ENCODE results near the gene SLC36A1. TPM values are rescaled to one million over a fixed set of nuclear protein-coding genes. Genes with fewer than 3 reads are reported as not detected.
"Not testable (repeated sequence)": the region's sequence is repeated elsewhere in the genome, so short reads cannot be mapped to it uniquely, and the experiment has no call there.

Gene SLC36A1
- 14.8 and 21.8 TPM in 2 replicates for total RNA-seq (2014; rRNA removed; shearing (Covaris generic))

DNA sequence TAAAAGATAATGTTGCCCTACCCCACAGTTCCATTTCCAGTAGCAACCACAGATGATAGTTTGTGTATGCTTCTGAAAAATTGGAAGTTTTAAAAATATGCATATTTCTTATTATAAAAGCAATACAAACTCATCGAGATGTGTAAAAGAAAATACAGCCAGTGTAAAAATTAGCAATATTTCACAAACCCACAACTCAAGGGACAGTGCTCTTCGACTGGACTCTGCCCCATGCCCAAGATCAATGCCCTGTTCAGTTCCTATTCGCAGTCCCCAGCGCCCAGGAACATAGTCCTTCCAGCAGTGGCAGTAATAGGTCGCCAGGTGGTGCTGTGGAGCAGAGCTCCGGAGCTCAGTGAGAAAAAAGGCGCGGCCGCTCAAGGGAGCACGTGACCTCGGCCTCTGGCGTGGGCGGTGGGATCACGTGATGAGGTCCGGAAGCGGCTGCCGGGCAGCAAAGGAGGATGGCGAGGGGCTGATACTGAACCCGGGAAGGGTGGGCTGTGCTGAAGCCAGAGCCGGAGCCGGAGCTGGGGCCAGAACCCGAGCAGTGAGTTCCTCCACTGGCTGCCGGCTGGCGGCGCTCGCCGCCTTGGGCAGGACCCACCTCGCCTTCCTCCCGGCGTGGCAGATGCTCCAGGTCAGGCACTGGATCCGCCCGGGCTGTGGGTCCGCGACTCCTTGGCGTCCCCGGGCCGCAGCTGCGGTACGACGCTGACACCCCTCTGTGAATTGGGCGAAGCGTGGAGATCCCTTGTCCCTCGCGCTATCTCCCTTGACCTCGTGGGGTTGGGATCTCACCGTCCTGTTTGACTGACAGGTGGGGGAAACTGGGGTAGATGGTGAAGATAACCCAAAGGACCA is at the start of gene SLC36A1:
Gene SLC36A1 (plus strand): TSS at position 430 of the 864 bp plus-strand sequence. CDS start 11,190 bp downstream, outside the sequence.
- DNase-seq (ENCODE audit: low spot score) = peak; percentile 92

DNA sequence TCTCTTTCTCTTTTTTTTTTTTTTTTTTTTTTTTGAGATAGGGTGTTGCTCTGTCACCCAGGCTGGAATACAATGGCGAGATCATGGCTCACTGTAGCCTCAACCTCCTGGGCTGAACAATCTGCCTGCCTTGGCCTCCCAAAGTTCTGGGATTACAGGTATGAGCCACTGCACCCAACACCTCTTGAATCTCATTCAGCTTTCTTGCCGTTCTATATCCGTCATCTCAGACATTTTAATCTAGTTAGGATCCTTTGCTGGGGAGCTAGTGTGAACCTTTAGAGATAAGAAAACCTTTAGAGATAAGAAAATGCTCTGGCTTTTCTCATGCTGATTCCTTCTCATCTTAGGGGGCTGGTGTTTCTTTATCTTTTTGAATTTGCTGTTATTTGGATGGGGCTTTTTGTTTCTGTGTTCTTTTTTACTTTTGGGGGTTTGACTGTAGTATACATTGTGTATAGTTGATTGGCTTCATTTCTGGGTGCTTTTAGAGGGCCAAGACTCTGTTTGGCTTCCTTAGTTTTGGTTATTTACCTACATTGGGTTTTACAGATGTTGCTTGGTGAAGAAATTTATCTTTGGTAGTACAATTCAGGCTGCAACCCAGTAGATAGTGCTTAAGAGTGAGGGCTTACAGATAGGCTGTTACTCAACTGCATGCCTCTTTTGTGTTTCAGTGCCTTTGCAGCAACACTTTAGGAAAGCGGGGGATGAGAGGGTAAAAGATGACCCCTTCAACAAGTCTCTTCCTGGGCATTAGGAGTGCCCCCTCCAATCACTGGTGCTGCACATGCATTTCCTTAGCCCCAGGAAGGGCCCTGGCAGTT is 41.9 kb upstream of the SLC36A1 start:
- no peak for DNase-seq (ENCODE audit: low spot score)

DNA sequence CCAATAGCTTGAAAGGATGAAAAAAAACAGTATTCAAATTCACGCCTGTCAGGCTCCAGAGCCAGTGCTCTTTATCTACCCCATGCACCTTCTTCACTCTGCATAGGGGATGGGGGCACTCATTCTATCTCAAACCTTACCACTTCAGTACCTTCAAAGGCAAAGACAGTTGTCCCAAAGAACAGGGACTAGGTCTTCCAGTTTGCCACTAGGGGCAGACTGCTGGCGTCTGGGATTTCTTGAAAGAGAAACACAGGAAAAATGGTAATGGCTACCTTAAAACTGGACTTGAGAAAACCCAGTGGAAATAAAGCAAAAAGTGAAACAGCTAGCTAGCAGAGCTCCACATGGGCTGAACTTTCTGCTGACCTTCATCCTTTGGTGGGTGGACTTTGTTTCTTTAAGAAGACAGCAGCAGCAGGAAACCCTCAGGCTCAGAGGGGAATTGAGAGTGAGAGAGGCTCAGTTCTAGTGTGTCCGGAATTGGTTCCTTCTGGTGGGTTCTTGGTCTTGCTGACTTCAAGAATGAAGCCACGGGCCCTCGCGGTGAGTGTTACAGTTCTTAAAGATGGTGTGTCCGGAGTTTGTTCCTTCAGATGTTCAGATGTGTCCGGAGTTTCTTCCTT is 41.0 kb upstream of the SLC36A1 start:
- DNase-seq (ENCODE audit: low spot score) = no peak

DNA sequence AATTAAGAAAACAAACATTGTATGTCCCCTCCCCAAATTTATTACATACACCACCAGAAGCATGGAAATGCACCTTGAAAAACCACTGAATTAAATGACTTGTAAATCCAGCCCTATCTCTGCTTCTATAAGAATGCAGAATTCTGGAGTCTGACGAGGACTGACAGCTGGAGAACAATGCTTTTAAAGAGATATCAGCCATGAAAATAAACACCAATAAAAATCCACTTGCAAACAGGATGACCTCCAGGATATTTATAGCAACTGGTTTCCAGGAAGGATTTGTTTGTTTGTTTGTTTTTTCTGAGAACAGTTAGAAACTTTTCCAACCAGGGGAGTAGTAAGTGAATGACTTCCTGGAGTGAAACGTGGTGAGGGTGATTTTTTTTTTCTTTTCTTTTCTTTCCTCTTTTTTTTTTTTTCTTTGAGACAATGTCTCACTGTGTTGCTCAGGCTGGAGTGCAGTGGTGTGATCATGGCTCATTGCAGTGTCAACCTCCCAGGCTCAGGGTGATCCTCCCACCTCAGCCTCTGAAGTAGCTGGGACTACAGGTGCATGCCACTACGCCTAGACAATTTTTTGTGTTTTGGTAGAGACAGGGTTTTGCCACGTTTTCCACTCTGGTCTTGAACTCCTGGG is 38.7 kb upstream of the SLC36A1 start:
- no peak for DNase-seq (ENCODE audit: low spot score)

DNA sequence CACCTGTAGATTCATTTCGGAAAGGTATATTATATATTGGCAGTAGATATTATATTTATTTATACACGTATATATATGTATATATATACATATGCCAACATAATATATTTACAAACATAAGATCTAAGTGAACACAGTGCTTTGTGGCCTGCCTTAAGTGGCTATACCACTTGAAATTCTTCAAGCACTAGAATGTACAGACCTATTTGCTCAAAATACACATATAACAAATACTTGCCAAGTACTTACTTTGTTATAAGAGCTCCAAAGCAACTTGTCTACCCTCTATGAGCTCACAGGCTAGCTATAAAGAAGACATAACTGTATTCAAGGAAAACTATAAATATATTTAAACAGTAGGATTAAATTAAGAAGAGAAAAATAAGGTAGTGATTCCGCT is 33.6 kb upstream of the SLC36A1 start:
- DNase-seq (ENCODE audit: low spot score) = no peak

DNA sequence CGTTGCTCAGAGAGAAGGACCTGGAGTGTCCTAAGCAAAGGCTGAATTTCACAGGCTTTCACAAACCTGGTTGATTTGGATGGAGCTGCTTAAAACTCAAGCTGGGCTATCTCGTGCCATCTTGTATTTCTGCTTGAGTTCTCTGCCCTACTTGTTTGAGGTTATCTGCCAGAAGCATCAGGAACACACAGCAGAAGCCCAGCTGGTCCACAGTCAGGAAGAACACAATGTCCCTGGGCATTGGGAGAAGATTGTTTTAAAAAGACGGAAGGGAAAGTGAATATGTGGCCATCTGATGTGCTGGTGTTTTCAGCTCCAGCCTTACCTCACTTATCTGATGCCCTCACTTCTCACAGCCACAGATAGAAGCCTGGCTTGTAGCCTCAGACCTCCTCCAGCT is 32.9 kb upstream of the SLC36A1 start:
- DNase-seq (ENCODE audit: low spot score) = no peak

DNA sequence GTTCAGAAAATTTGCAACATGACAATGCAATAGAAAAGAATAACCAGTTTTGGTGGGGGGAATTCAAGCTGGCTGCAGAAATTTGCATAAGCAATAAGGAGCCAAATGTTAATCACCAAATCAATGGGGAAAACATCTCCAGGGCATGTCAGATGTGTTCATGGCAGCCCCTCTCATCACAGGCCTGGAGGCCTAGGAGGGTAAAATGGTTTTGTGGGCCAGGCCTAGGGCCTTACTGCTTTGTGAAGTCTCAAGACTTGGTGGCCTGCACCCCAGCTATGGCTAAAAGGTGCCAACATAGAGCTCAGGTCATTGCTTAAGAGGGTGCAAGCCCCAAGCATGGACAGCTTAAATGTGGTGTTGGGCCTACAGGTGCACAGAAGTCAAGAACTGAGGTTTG is 29.7 kb upstream of the SLC36A1 start:
- DNase-seq (ENCODE audit: low spot score) = no peak

DNA sequence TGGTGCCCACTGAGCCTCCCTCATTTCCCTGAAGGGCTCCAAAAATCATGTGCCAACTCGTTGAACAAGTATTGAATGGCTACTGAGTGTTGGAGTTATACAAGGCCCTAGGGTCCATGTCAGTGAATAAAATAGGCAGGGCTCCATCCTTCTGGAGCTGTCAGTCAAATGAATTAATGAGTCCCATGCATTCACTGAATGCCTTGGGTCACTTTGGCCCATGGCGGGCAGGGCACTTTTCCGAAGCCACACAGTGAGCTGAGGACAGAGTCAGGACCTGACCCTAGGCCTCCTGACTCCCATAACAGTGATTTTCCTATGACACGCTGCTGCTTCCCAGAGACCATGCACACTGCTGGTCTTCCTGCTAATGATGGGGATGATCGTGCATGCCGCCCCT is 27.3 kb upstream of the SLC36A1 start:
- no peak for DNase-seq (ENCODE audit: low spot score)

DNA sequence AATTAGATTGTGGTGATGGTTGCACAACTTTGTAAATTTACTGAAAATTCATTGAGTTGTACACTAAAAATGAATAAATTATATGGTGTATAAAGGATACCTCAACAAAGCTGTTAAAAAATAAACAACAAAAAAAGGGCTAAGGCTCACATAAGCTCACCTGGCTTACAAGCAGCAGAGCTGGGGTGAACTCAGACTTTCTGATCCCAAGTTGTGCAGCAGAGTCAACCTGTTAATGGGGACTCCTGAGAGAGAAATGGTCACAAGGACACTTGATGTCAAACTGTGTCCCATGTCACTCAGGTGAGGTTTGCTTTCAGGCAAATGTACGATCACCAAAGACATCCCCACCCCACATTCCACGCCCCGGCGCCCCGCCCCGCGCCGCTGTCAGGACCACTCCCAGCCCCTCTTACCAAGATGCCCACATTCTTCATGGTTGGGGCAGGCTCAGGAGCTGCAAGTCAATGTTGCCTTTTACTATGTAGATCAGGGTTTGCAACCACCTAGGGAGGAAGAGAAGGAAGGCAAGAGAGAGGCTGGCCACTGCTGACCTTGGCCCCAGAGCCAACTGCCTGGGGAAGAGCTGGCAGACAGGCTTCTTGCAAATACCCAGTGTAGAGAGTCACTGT is 22.4 kb upstream of the SLC36A1 start:
- DNase-seq (ENCODE audit: low spot score) = no peak

DNA sequence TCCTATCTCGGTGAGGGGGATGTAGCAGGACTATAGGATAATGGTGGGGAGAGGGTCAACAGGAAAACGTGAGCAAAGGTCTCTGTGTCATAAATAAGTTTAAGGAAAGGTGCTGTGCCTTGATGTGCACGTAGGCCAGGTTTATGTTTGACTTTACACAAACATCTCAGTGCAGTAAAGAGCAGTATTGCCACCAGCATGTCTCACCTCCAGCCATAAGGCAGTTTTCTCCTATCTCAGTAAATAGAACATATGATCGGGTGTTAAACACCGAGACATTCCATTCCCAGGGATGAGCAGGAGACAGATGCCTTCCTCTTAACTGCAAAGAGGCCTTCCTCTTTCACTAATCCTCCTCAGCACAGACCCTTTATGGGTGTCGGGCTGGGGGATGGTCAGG is 21.1 kb upstream of the SLC36A1 start:
- DNase-seq (ENCODE audit: low spot score) = not testable (repeated sequence)

DNA sequence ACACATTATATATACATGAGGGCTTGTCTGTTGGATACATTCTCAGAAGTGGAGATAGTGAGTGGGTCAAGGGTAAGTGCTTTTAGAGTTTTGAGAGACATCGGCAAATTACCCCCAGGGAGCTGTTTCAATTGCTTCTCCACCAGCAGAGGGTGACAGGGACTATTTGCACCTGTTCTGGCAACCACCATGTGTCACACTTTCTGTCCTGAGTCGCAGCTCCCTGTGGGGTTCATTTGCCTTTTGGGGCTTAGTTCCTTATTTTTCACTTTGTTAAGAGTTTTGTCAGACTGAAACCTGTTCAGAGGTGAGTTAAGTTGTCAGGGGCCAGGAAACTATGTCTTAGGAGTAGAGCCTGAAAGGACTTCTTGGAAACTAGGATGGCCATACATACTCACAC is 20.1 kb upstream of the SLC36A1 start:
- DNase-seq (ENCODE audit: low spot score) = no peak

DNA sequence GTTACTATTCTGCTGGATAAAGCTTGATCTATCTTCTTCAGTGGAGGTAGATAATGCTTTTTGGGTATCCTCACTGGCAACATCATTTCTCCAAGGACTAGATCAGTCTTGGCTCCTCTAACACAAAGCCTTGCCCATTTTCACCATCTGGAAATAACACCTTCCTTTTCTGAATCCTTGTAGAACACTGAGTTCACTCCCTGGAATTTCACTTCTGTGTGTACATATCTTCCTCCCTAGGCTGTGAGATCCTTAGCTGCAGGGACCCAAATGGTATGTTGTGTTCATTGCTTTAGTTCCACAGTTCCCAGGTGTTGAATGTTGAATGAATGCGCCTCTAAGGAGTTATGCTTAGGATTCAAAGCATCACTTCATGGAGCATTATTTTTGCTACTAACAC is 16.7 kb upstream of the SLC36A1 start:
- no peak for DNase-seq (ENCODE audit: low spot score)

DNA sequence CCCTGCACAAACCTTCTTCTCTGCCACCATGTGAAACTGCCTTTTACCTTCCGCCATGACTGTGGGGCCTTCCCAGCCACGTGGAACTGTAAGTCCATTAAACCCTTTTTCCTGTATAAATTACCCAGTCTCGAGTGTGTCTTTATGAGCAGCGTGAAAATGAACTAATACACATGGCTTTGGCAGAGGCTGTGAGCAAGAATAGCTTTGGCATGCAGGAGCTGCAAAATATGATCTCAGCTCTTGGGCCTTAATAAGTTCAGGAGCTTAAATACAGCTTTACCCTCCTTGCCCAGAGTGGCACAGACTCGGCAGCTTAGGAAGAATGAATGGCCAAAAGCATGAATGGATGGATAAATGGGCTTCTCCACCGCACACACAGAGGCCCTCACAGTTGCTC is 15.7 kb upstream of the SLC36A1 start:
- no peak for DNase-seq (ENCODE audit: low spot score)

DNA sequence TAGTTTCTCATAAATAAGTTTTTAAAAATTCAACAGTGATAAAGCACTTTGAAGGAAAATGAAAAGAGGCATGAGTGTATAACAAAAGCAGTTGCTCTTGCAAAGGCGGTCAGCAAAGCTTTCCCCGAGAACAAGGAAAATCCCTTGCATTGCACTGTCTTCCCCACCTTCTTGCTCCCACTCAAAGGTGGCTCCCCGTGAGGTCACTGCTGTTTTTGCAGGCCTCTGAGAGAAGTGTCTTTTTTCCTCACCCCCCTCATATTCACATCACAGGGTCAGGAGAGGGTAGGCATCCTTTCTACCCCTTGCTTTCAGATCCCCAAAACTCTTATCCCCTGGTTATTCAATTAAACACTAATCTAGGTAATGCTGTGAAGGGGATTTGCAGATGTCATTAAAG is 15.2 kb upstream of the SLC36A1 start:
- DNase-seq (ENCODE audit: low spot score) = no peak

DNA sequence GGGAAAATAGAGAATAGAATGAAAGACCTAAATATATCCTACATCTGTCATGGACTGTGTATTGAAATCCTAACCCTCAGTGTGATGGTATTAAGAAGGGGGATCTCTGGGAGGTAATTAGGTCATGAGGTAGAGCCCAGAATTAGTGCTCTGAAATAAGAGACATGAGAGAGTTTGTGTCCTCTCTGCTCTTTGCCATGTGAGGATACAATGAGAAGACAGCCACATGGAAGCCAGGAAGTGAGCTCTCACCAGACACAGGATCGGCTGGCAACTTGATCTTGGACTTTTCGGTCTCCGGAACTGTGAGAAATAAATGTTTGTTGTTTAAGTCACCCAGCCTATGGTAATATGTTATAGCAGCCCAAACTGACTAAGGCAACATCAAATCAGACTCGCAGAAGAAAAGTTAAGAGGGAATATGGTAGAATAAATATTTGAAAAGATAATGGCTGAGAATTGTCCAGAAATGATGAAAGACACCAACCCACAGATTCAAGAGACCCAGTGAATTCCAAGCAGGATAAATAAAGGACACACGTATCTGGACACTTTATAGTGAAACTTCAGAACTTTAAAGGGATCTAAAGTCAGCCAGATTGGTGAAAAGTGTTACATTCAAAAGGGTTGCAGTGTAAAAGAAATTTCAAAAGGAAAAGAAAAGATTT is 12.7 kb upstream of the SLC36A1 start:
- no peak for DNase-seq (ENCODE audit: low spot score)

DNA sequence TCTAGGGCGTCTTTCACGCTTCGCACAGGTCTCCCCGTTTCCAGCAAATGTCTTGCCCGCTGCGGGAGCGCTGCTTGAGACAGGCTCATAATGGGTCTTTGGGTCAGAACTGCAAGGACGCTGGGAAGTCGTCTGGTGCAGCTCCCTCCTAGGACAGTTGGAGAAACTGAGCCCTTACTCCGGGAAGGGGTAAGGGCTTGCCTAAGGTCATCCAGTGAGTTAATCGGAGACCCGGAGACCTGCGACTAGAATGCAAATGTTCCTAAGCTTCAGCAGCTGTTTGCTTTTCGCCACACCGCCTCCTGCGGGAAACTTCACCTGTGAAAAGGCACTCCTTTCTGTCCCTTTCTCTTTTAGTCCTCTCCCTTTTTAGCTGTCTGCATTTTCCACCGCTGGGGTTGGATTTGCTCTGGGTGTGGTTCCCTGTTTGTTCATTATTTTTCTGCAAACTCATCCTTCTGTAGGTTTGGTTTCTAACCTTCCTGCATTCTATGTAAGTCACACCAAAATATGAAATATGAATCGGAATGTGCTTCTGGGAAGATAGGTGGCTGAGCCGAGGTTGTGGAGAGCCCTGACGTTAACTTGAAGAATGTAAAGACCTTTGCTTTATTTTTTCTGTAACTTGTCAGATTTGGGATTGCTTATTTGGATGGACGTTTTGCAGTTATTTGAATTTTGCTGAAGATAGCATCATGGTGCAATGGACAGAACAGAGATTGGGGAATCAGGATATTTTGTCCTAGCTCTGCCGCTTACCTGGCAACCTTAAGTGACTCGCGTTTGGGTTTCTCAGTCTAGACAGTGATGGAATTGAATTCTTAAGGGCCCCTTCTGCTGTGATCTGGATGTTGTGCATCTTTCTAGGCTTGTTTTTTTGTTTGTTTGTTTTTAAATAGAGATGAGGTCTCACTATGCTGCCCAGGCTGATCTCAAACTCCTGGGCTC is 909 bp downstream of the SLC36A1 start:
- peak; percentile 49 for DNase-seq (ENCODE audit: low spot score)

DNA sequence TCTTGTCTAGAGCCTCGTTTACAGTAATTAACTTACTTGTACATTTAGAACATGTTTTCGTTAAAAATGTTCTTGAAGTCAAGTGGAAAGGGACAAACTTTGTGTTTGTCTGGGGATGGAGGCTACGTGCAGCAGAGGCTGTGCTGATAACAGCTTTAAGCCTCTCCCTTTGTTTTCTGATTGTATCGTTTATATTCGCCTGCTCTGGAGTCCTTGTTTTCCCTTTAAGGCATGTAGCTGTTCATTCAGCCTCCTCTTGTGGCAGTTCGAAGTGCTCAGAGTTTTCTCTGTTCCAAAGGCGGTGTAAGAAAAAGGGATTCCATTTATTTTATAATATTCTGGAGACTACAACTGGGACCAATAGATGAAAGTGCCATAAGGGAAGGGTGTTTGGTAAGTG is 1.9 kb downstream of the SLC36A1 start:
- no peak for DNase-seq (ENCODE audit: low spot score)

DNA sequence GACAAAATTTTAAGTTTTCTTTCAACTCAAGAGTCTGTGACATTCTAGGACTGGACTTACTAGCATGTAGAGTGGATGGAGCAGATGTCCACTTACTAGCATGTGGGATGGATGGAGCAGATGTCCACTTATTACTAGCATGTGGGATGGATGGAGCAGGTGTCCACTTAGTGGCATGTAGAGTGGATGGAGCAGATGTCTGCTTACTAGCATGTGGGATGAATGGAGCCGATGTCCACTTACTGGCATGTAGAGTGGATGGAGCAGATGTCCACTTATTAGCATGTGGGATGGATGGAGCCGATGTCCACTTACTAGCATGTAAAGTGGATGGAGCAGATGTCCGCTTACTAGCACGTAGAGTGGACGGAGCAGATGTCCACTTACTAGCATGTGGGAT is 2.4 kb downstream of the SLC36A1 start:
- no peak for DNase-seq (ENCODE audit: low spot score)

DNA sequence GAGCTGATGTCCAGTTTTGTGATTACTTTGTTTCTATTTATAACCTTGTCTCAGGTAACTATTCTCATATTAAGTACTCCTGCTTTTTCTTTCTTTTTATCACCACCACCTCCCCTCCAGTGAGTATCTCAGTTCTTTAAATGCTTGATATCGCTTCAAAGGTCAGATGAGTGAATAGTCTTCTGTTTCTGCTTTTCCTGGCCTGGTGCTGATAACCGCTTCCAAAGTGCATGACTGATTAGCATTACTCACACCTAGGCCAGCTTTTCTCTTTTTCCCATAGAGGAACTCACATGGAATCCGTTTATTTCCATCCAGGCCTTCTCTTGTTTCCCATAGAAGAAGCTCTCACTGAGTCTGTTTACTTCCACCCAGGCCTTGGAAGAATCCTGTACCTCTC is 3.2 kb downstream of the SLC36A1 start:
- no peak for DNase-seq (ENCODE audit: low spot score)

Data from A172 (cell line).